HL-60 (cell line): ENCODE results near the gene SLC16A13.

Experiments
- GABPA ChIP-seq: IDR thresholded peaks from 2 replicates; pipeline ENCODE4 v1.6.1; 2012; ENCODE audit warnings: low read depth
- POLR2AphosphoS5 ChIP-seq: IDR thresholded peaks from 2 replicates; pipeline ENCODE4 v1.6.1; 2012; ENCODE audit warnings: low read depth
- SPI1 ChIP-seq: IDR thresholded peaks from 2 replicates; pipeline ENCODE4 v1.6.1; 2012; ENCODE audit warnings: low read depth, mild to moderate bottlenecking, borderline replicate concordance
- TF ChIP-seq, protein P1 (sequence below): IDR thresholded peaks from one replicate; pipeline ENCODE4 v1.5.1; 2011; ENCODE audit warnings: low read length, control low read depth, inconsistent platforms; ENCODE audit not compliant: insufficient read depth
- TF ChIP-seq, protein P2 (sequence below): IDR thresholded peaks from 2 replicates; pipeline ENCODE4 v1.6.1; 2012; ENCODE audit warnings: low read depth; ENCODE audit not compliant: insufficient replicate concordance

DNA sequence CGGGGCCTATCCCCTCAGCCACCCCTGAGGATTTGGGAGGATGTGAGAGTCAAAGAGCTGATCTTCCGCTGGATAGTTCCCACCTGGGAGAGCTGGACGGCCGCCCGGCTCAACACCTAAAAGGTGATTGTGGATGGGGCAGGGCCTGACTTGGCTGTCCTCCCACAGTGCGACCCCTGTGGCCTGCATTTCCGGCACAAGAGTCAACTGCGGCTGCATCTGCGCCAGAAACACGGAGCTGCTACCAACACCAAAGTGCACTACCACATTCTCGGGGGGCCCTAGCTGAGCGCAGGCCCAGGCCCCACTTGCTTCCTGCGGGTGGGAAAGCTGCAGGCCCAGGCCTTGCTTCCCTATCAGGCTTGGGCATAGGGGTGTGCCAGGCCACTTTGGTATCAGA is 8.5 kb upstream of the SLC16A13 start:
- TF ChIP-seq, protein P1, sequence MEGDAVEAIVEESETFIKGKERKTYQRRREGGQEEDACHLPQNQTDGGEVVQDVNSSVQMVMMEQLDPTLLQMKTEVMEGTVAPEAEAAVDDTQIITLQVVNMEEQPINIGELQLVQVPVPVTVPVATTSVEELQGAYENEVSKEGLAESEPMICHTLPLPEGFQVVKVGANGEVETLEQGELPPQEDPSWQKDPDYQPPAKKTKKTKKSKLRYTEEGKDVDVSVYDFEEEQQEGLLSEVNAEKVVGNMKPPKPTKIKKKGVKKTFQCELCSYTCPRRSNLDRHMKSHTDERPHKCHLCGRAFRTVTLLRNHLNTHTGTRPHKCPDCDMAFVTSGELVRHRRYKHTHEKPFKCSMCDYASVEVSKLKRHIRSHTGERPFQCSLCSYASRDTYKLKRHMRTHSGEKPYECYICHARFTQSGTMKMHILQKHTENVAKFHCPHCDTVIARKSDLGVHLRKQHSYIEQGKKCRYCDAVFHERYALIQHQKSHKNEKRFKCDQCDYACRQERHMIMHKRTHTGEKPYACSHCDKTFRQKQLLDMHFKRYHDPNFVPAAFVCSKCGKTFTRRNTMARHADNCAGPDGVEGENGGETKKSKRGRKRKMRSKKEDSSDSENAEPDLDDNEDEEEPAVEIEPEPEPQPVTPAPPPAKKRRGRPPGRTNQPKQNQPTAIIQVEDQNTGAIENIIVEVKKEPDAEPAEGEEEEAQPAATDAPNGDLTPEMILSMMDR: no peak
- TF ChIP-seq, protein P2, sequence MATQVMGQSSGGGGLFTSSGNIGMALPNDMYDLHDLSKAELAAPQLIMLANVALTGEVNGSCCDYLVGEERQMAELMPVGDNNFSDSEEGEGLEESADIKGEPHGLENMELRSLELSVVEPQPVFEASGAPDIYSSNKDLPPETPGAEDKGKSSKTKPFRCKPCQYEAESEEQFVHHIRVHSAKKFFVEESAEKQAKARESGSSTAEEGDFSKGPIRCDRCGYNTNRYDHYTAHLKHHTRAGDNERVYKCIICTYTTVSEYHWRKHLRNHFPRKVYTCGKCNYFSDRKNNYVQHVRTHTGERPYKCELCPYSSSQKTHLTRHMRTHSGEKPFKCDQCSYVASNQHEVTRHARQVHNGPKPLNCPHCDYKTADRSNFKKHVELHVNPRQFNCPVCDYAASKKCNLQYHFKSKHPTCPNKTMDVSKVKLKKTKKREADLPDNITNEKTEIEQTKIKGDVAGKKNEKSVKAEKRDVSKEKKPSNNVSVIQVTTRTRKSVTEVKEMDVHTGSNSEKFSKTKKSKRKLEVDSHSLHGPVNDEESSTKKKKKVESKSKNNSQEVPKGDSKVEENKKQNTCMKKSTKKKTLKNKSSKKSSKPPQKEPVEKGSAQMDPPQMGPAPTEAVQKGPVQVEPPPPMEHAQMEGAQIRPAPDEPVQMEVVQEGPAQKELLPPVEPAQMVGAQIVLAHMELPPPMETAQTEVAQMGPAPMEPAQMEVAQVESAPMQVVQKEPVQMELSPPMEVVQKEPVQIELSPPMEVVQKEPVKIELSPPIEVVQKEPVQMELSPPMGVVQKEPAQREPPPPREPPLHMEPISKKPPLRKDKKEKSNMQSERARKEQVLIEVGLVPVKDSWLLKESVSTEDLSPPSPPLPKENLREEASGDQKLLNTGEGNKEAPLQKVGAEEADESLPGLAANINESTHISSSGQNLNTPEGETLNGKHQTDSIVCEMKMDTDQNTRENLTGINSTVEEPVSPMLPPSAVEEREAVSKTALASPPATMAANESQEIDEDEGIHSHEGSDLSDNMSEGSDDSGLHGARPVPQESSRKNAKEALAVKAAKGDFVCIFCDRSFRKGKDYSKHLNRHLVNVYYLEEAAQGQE: no peak
- no peak for TF ChIP-seq GABPA
- TF ChIP-seq POLR2AphosphoS5: no peak
- no peak for TF ChIP-seq SPI1
